ENCODE results near the gene POLG2.

Gene POLG2

DNA sequence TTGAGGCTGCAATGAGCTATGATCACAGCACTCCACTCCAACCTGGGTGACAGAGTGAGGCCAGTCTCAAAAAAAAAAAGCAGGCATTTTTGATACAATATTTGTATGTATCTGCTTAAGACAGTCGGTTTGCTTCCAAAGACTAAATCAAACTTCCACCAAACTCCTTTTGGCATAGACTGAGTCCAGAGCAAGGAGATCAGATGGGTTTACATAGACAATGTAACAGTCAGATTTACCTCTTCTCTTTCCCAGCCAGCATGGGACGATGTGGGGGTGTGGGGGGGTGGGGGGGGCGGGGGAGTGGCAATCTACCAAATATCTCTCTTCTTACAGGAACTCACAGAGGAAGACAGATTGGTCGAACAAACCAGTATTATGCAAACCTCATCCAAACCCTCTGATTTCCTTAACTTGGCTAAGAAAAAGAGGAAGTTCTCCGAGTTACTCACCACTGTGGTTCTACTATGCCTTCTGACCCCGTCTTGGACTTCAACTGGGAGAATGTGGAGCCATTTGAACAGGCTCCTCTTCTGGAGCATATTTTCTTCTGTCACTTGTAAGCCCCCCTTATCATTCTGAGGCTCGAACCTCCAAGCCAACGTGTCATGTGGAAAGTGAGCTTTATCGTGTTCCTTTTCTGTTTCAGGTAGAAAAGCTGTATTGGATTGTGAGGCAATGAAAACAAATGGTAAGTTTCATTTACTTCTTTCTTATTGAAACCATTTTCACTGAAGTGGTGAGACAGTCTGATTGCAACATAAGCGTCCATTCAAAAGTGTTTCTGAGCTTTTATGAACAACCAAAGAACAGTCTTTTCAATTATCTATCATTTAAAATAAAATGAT, 48.0 kb downstream of the POLG2 start, which contains the start of gene MILR1:
Gene MILR1 (plus strand): TSS at position 451 of the 848 bp plus-strand sequence. CDS start 54 bp downstream, at position 505.
- Histone ChIP-seq H3F3A (ENCODE audit: low read depth) (no peaks in the 10 kb centered on the region), H3K79me2 (ENCODE audit: insufficient read depth, low read length) (no peaks in the 10 kb centered on the region), H3K36me3 (ENCODE audit: insufficient read depth, low read length) (no peaks in the 10 kb centered on the region), H3K9me2 (replicated peaks; ENCODE audit: low read depth, low read length) (no peaks in the 10 kb centered on the region), H3K4me1 (ENCODE audit: insufficient read depth, low read length, poor library complexity, severe bottlenecking) (peaks cover 14% of the 10 kb centered on the region), H3K9ac (ENCODE audit: low read depth, low read length, poor library complexity, severe bottlenecking) (peak within 1 kb of the TSS; percentile 14), H2AFZ (ENCODE audit: low read length) (peak within 1 kb of the TSS; percentile 88), H3K27me3 (ENCODE audit: insufficient read depth, low read length, poor library complexity, severe bottlenecking) (no peaks in the 10 kb centered on the region), H3K4me3 (ENCODE audit: low read length, poor library complexity, severe bottlenecking) (peak within 1 kb of the TSS; percentile 62), H4K20me1 (ENCODE audit: insufficient read depth, low read length, poor library complexity, severe bottlenecking) (no peaks in the 10 kb centered on the region), H3K9me3 (ENCODE audit: insufficient read depth, low read depth, low read length) (no peaks in the 10 kb centered on the region), H3K4me2 (ENCODE audit: low read depth, low read length, poor library complexity, severe bottlenecking) (peak within 1 kb of the TSS; percentile 68)
- no peak for TF ChIP-seq CTCF (conservative IDR thresholded peaks at IDR 0.05; ENCODE audit: low read length)
- TF ChIP-seq EZH2phosphoT487 (IDR thresholded peaks at IDR 0.05; ENCODE audit: borderline replicate concordance) = no peak

GRCh38 chr17:64447526-64447925, 49.3 kb downstream of the POLG2 start:
- Histone ChIP-seq H3F3A (ENCODE audit: low read depth) (no peaks in the 10 kb centered on the region), H3K9me2 (replicated peaks; ENCODE audit: low read depth, low read length) (no peaks in the 10 kb centered on the region), H3K4me2 (ENCODE audit: low read depth, low read length, poor library complexity, severe bottlenecking) (no peak overlapping the region), H3K4me3 (ENCODE audit: low read length, poor library complexity, severe bottlenecking) (no peak overlapping the region), H3K9me3 (ENCODE audit: insufficient read depth, low read depth, low read length) (no peaks in the 10 kb centered on the region), H3K27me3 (ENCODE audit: insufficient read depth, low read length, poor library complexity, severe bottlenecking) (no peaks in the 10 kb centered on the region), H3K36me3 (ENCODE audit: insufficient read depth, low read length) (no peaks in the 10 kb centered on the region), H3K79me2 (ENCODE audit: insufficient read depth, low read length) (no peaks in the 10 kb centered on the region), H3K9ac (ENCODE audit: low read depth, low read length, poor library complexity, severe bottlenecking) (no peak overlapping the region), H2AFZ (ENCODE audit: low read length) (no peak overlapping the region), H3K4me1 (ENCODE audit: insufficient read depth, low read length, poor library complexity, severe bottlenecking) (peaks cover 23% of the 10 kb centered on the region), H4K20me1 (ENCODE audit: insufficient read depth, low read length, poor library complexity, severe bottlenecking) (no peaks in the 10 kb centered on the region)
- TF ChIP-seq CTCF (conservative IDR thresholded peaks at IDR 0.05; ENCODE audit: low read length) (no peak), EZH2phosphoT487 (IDR thresholded peaks at IDR 0.05; ENCODE audit: borderline replicate concordance) (no peak)

- Histone ChIP-seq H2AFZ (ENCODE audit: low read length) (no peak overlapping the region), H4K20me1 (ENCODE audit: insufficient read depth, low read length, poor library complexity, severe bottlenecking) (no peaks in the 10 kb centered on the region), H3K36me3 (ENCODE audit: insufficient read depth, low read length) (no peaks in the 10 kb centered on the region), H3K9ac (ENCODE audit: low read depth, low read length, poor library complexity, severe bottlenecking) (no peak overlapping the region), H3K4me3 (ENCODE audit: low read length, poor library complexity, severe bottlenecking) (no peak overlapping the region), H3K4me1 (ENCODE audit: insufficient read depth, low read length, poor library complexity, severe bottlenecking) (peaks cover 26% of the 10 kb centered on the region), H3K4me2 (ENCODE audit: low read depth, low read length, poor library complexity, severe bottlenecking) (peak overlapping the region; percentile 68), H3K79me2 (ENCODE audit: insufficient read depth, low read length) (no peaks in the 10 kb centered on the region), H3K9me2 (replicated peaks; ENCODE audit: low read depth, low read length) (no peaks in the 10 kb centered on the region), H3F3A (ENCODE audit: low read depth) (no peaks in the 10 kb centered on the region), H3K9me3 (ENCODE audit: insufficient read depth, low read depth, low read length) (peaks cover 15% of the 10 kb centered on the region; the same call in 1 of the 2 replicates), H3K27me3 (ENCODE audit: insufficient read depth, low read length, poor library complexity, severe bottlenecking) (no peaks in the 10 kb centered on the region)
- TF ChIP-seq EZH2phosphoT487 (IDR thresholded peaks at IDR 0.05; ENCODE audit: borderline replicate concordance) = no peak
- no peak for TF ChIP-seq CTCF (conservative IDR thresholded peaks at IDR 0.05; ENCODE audit: low read length)
Measured at GRCh38 chr17:64443086-64443760, 53.6 kb downstream of the POLG2 start.
